CD4-positive, alpha-beta T cell treated with Interleukin-6 at 100 ng/mL for 8 hours (primary cell): Measurements from ENCODE around the gene FOSL1.
A peak's percentile ranks its signal among the peaks of the same experiment; 100 is the strongest.
"Not testable (repeated sequence)": the region's sequence is repeated elsewhere in the genome, so short reads cannot be mapped to it uniquely, and the experiment has no call there.

Experiments
- DNase-seq: peaks from one replicate; pipeline ENCODE4 v3.0.0-alpha.2; 2020; ENCODE audit warnings: mixed read lengths, low spot score

Gene FOSL1

DNA sequence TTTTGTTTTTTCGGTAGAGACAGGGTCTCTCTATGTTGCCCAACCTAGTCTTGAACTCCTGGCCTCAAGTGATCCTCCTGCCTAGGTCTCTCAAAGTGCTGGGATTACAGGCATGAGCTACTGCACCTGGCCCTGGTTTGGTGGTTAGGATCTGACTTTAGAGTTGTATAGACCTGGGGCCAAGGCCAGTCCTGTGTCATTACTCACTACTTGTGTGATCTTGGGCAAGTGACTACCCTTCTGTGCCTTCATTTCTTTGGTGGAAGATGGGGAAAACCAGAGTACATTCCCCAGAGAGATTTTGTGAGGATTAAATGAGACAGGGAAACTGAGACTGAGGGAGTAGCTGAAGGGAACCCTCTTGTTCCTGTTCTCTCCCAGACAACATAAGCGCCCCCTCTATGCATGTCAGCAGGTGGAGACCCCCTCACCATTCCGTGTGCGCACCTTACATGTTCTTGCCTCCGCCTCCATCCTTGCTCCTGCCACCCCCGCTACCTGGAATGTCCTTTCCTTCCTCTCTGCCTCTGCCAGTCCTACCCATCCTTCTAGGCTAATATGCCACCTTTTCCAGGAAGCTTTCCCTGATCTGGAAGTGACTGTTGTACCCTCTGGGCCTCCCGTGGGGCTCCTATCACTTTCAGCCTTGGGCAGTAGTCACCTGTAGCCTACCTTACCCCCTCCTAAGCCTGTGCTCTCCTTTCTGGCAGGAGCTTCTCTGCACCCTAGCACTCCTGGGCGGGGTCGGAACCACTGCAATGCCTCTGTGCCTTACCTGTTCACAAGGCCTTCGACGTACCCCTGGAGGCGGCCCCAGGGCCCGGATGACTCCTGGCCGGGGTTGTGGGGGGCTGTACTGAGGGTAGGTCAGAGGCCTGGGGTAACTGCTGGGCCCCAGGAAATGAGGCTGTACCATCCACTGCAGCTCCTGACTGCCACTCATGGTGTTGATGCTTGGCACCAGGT, 3.9 kb downstream of the FOSL1 start:
- DNase-seq, result no peak

DNA sequence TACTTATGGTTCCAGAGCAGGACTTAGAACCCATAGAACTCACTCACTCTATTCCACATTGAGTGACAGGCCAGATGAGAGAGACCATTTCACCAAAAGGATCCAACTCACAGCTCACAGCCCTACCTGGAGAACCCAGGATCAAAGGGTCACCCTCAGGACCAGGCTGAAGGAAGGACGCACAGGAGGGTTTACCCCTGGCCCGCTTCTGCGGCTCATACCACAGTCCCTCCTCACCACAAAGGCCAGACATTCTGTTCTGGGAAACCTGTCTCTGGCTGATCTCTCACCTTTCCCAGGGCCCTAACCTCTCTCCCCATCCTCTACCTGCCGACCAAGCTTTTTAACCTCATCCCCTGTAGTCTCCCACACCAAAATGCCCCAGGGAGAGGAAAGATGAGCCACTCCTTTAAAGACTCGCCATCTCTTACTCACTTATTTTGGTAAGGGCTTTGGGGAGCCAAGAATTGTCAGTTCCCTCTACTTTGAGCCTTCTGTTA, 4.7 kb downstream of the FOSL1 start:
- no peak for DNase-seq

DNA sequence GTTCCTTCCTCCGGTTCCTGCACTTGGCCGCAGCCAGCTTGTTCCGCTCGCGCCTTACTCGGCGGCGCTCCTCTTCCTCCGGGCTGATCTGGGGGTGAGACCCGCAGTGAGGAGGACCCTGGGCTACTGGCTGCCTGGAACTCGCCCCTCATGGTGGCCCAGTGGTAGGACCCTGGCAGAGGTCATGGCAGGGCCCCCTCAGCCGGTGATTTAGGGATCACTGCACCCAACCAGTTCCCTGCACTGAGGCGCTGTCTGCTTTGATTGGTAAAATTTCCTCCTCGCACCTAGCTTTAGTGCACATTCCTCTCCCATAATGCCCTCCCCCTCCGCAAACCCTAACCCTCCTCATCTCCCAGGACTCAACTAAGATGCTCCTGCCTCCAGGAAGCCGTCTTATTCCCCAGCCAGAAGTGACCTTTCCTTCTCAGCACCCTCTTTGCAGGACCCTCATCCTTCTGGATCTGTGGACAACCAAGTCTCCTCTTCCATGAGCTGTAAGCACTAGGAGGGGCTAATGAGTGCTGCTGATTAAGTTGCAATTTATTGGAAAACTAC, 6.1 kb downstream of the FOSL1 start:
- peak; percentile 27 for DNase-seq

DNA sequence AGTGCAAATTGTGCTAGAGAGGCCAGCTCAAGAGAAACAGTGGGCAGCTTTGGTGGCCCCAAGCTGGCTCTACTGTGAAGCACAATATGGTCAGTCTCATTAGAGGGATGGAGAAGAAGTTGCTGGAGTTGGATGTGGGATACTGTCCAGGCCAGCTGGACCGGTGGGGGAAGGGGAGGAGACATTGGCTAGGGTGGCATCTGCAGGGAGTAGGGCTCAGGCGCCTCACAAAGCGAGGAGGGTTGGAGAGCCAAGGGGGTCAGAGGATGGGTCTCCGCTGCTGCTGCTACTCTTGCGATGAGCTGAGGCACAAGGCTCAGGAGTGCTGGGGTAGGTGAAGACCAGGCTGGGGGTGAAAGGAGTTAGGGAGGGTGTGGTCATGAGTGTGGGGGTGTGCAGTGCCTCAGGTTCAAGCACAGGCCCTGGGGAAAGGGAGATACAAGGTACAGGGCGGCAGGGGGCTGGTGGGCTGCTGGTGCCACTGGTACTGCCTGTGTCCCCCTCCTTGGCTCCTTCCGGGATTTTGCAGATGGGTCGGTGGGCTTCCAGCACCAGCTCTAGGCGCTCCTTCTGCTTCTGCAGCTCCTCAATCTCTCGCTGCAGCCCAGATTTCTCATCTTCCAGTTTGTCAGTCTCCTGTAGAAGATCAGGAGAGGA, 7.4 kb downstream of the FOSL1 start:
- no peak for DNase-seq

DNA sequence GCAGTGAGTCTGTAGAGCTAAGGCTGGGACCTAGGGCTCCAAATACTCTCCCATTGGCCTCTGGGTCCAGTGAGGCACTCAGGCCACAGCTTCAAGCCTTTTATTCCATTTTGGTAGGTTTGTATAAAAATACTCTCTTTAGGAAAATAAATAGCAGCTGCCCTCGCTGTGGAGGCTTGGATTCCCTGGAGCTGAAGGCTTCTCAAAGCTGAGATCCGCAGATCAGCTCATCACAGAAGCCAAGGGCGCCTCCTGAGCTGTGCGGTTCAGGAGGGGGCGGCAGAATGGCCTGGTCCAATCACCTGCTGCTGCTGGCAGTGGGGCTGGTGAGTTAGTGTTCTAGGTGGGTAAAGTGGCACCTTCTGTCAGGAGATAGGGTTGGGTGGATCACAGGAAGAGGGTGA, 8.0 kb downstream of the FOSL1 start:
- DNase-seq, result not testable (repeated sequence)

DNA sequence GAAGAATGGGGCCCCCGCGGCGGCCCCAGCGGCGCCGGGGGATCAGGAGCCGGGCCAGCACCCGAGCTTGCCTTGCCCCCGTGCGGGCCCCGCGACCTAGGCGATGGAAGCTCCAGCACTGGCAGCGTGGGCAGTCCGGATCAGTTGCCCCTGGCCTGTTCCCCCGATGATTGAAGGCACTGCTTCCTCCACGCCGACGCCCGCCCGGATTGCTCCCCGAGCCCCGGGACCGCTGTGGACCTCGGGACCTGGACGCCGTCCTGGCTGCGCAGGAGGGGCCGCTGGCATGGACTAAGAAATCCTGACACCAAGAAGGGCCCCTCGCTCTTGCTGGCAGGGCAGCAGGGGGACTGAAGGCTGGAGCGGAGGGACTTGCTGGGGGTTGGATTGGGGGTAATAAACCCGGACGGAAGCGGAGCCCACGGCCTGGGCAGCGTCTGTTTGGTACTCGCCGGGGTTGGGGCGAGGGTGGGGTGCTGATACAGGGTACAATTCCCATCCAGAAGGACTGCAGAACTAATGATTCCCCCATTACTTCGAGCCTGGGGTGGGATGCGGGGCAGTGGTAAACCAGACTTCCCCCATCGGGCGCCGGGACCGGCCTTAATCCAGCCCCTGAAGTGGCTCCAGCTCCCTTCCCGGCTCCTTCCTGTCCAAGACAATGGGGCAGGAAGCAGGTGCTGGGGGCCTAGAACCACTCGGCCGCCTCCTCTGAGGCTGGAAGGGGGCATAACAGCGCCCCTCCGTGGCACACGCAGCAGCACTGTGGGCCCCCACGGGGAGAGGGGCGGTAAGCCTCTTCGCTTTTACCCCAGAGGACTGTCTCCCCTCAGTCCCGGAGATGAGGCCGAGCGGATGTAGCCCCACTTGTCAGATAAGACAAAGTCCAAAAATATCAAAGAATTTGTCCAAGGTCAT, 8.7 kb downstream of the FOSL1 start:
- no peak for DNase-seq

DNA sequence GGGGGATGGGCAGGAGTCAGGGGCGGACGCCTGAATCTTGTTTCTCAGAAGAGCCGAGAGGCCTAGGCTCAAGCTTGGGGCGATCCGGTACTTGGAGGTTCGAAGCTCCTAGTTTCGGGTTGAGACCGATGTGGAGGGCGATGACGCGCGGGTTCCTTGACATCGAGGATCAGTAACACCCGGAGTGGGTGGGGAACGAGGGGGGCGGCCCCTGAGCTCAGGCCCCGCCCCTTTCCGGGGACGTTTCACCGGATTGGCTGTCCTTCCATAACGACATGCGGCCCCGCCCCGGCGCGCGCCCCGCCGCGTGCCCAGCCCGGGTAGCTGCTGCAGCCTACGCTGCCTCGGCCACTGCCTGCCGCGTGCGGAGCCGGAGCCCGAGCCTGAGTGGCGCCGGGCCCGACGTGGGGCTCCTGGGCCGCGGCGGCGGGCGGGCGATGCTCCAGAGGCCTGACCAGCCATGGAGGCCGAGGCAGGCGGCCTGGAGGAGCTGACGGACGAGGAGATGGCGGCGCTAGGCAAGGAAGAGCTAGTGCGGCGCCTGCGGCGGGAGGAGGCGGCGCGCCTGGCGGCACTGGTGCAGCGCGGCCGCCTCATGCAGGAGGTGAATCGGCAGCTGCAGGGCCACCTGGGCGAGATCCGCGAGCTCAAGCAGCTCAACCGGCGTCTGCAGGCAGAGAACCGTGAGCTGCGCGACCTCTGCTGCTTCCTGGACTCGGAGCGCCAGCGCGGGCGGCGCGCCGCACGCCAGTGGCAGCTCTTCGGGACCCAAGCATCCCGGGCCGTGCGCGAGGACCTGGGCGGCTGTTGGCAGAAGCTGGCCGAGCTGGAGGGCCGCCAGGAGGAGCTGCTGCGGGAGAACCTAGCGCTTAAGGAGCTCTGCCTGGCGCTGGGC, 9.6 kb downstream of the FOSL1 start, which contains the start of gene CCDC85B:
TSS of gene CCDC85B (plus strand) at position 350 of the 895 bp plus-strand sequence. CDS start at position 461, 111 bp downstream.
- peak; percentile 98 for DNase-seq

DNA sequence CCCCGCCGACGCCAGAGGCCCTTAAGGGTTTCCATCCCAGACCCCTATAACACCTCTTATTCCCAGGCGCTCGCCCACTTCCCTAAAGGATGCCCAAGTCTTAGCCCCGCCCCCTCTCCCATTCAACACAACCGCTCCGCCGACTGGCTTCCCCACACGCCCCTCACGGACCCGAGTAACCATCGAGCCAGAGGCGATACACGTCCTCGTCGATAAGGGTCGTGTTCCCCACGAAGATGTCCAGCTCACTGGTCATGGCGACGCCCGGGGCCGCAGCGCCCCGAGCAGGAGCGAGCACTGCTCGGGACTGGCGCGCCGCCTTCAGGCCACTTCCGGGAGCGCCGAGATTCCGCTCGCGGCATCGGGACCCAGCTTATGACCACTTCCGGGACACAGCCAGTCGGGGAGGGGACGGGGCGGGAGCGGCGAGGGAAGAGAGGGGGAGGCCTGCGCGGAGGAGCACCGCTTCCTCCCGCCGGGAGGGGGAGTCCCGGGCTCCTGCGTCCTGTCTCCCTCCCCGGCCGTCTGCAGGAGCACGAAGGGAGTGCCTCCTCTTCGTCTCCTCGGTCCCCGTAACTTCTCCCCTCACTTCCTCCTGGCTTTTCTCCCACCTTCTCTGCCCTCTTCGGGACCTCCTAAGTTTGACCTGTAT, 11.9 kb downstream of the FOSL1 start, which contains the start of gene FIBP:
TSS of gene FIBP (minus strand) at position 309 of the 652 bp plus-strand sequence. CDS start at position 256, 53 bp downstream.
- DNase-seq, result peak; percentile 96

DNA sequence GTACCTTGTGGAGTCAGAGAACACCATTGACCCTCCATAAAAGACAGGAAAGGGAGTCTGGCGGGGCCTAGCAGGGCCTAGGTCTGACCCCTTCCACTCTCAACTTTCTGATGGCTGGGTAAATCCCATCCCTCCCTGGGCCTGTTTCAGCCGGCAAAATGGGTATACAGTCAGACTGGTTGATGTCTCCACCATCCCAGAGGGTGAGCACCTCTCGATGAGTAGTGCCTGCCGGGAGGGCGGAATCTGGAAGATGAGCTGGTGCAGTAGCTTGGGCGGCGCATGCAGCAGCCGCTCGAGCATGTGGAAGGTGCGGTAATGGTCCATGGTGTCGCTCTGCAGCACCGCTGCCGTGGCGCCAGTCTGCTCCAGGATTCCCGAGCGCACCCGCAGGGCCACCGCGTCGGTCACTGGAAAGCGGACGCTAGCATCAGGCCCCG, 12.4 kb downstream of the FOSL1 start:
- DNase-seq, result no peak

DNA sequence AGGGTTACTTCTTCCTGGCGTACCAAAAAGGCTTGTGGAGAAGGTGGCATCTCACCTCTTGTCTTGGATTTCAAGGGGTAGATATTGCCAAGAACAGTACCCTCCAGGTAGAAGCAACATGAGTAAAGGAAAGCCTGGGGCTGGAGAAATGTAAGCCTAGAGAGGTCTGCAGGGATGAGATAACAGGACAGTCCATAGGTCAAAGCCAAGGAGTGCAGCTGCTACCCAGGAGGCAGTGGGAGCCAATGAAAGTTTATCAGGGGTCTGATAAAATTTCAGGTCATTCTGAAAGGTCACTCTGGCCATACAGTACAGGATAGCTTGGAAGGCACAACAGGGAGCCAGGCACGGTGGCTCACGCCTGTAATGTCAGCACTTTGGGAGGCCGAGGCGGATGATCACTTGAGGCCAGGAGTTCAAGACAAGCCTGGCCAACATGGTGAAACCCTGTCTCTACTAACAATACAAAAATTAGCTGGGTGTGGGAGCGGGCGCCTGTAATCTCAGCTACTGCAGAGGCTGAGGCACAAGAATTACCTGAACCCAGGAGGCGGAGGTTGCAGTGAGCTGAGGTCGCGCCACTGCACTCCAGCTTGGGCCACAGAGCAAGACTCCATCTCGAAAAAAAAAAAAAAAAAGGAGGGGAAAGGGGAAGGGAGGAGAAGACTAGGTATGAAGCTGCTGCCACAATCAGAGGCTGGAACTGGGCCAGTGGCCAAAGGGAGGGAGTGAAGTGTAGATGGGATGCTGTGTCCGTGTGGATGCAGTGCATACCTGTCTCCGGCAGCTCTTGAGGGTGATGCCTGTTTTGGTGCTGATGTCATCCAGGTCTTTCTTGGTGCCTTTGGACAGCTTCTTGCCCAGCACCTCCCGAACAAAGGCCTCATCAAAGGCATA, 13.1 kb downstream of the FOSL1 start:
- DNase-seq, result no peak

DNA sequence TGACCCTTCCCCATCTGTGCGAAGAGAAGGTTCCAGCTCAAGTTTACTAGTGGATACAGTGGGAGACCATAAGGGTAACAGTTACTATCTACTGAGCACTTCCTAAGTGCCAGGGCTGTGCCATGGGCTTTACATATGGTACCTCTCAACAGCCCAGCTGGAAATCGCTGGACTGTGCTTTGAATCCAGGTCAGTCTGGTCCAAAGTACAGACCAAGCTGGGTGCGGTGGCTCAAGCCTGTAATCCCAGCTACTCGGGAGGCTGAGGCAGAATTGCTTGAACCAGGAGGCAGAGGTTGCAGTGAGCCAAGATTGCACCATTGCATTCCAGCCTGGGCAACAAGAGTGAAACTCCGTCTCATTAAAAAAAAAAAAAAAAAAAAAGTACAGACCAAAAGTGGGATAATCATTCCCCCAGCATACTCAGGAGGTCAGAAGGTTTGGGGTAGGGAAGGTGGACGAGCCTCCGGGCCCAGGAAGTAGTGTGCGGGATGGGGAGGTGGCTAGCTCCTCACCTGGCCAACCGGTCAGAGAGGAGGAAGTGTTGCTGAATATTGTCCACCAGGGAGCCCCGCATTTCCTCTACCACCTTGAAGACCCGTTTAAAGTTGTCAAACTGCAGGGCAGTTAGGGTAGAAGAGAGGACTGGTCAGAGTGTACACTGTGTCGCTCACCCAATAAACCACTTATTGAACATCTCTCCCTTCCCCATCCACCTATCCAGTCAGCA, 14.2 kb downstream of the FOSL1 start:
- no peak for DNase-seq

DNA sequence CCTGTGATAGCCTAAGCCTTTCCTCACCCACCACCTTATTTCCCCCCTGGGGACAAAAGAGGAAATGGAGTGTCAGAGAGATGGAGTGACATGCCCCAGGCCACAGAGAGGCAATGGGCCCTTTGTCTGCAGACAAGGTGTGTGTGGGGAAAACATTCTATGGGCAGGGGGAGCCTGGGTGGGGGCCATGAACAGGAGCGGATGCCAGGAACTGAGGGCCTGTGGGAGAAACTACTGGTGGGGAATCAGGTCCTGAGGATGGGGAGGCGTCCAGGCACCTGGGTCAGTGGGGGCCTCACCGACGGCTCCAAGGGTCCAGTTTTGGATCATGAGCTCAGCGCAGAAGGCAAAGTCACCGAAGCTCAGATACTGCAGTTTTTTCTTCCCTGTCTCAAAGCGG, 15.0 kb downstream of the FOSL1 start:
- DNase-seq, result no peak

DNA sequence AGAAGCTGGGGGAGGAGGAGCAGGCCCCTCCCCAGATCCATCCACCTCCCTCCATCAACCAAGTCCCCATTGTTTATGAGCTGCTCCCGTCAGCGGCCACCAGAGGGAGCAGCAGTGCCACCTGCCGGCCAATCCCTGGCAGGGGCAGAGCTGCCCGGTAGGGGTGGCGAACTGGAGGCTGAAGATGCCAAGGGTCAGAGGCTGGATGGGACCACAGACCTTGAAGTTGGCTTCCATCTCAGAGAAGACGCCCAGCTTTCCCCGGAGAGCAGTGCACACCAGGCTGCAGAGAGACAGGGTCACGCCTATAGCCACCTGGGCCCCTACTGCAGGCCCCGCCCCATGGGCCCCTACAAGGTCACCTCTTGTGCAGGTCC, 15.5 kb downstream of the FOSL1 start:
- DNase-seq, result peak; percentile 80

DNA sequence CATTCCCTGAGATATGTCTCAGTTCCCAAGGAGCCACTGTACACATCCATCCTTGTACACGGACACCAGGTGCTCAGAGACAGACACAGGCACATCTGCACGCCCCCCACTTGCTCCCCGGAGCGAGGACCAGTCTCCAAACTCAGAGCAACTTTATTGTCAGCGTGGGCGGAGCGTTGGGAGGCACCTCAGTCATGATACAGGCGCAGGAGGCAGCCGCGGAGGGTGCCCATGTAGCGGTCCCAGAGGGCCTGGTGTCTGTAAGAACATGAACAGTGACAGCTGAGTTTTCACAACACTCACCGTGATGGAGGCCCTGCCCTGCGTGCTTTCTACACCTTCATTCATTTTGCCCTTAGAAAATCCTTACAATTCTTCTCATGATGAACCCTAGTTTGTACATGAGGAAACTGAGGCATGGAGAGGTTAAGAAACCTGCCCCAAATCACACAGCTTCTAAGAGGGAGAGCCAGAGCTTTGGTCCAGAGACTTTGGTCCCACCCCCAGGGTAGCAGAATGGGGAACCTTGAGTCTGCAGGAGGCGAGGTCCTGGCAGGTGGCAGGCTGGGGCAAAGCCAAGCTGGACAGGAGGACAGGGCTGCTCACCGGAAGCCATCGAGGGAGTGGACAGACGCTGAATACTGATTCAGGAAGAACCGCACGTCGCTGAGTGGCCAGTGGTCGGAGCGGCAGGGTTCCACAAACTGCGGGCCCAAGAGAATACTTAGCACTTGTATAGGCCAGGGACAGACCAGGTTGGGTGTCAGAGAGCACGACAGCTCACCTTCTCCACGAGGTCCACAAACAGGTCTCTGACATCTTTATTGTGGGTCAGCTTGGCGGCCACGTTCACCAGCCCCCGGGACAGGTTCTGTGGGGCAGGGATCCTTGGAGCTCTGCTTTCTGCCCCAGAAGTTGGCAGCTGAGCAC, 16.1 kb downstream of the FOSL1 start:
- DNase-seq, result no peak

DNA sequence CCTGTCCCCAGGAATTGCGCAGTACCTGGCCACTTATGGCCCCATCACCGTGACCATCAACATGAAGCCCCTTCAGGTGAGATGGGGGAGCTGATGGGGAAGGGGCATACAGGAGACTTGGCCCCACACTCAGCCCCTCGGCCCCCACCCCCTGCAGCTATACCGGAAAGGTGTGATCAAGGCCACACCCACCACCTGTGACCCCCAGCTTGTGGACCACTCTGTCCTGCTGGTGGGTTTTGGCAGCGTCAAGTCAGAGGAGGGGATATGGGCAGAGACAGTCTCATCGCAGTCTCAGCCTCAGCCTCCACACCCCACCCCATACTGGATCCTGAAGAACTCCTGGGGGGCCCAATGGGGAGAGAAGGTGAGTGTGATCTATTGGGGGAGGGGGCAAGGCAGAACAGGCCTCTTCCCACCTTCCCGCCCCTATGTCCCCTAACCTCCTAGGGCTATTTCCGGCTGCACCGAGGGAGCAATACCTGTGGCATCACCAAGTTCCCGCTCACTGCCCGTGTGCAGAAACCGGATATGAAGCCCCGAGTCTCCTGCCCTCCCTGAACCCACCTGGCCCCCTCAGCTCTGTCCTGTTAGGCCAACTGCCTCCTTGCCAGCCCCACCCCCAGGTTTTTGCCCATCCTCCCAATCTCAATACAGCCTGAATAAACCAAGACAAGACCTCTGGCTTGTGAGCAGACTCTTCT, 17.0 kb downstream of the FOSL1 start:
- DNase-seq, result no peak
